Mesendoderm (in vitro differentiated cells): ENCODE data around the gene CST4.

Experiments used
- DNase-seq: peaks from one replicate; pipeline ENCODE4 v3.0.0; 2013
- H2AK5ac ChIP-seq: 2 replicates; pipeline ENCODE4 v1.6.1; 2013; ENCODE audit warnings: low read length, inconsistent platforms
- H2BK120ac ChIP-seq: 2 replicates; pipeline ENCODE4 v1.6.1; 2013; ENCODE audit warnings: low read depth, mild to moderate bottlenecking, low read length, moderate library complexity, mixed read lengths
- H2BK15ac ChIP-seq: replicated peaks from 2 replicates; pipeline ENCODE4 v1.6.1; 2013; ENCODE audit warnings: low read depth, mild to moderate bottlenecking, moderate library complexity
- H2BK5ac ChIP-seq: 2 replicates; pipeline ENCODE4 v1.6.1; 2013; ENCODE audit warnings: low read length, inconsistent platforms
- H3K18ac ChIP-seq: 2 replicates; pipeline ENCODE4 v1.6.1; 2013; ENCODE audit warnings: mild to moderate bottlenecking, low read length, mixed read lengths
- H3K23ac ChIP-seq: one replicate; pipeline ENCODE4 v1.6.1; 2013; ENCODE audit warnings: low read length
- H3K27ac ChIP-seq: 2 replicates; pipeline ENCODE4 v1.5.1; 2013; ENCODE audit warnings: low read depth, mild to moderate bottlenecking, inconsistent platforms, low read length, moderate library complexity
- H3K27me3 ChIP-seq: 2 replicates; pipeline ENCODE4 v1.6.1; 2013; ENCODE audit warnings: low read length, control low read depth, mild to moderate bottlenecking, inconsistent platforms; ENCODE audit not compliant: insufficient read depth, poor library complexity
- H3K36me3 ChIP-seq: 2 replicates; pipeline ENCODE4 v1.6.1; 2013; ENCODE audit warnings: low read length, inconsistent platforms; ENCODE audit not compliant: control insufficient read depth, insufficient read depth
- H3K4ac ChIP-seq: one replicate; pipeline ENCODE4 v1.6.1; 2013; ENCODE audit warnings: low read depth, mild to moderate bottlenecking, low read length, moderate library complexity
- H3K4me1 ChIP-seq: 2 replicates; pipeline ENCODE4 v1.6.1; 2013; ENCODE audit warnings: low read depth, low read length, inconsistent platforms; ENCODE audit not compliant: control insufficient read depth
- H3K4me2 ChIP-seq: 2 replicates; pipeline ENCODE4 v1.6.1; 2013; ENCODE audit warnings: low read length
- H3K4me3 ChIP-seq: 2 replicates; pipeline ENCODE4 v1.5.1; 2013; ENCODE audit warnings: mild to moderate bottlenecking, low read length
- H3K56ac ChIP-seq: one replicate; pipeline ENCODE4 v1.6.1; 2013; ENCODE audit warnings: low read length
- H3K79me1 ChIP-seq: 2 replicates; pipeline ENCODE4 v1.6.1; 2013; ENCODE audit warnings: low read length, inconsistent platforms
- H3K79me2 ChIP-seq: 2 replicates; pipeline ENCODE4 v1.6.1; 2013; ENCODE audit warnings: mild to moderate bottlenecking, low read length; ENCODE audit not compliant: control insufficient read depth, insufficient read depth
- H3K9ac ChIP-seq: 2 replicates; pipeline ENCODE4 v1.6.1; 2013; ENCODE audit warnings: low read length, inconsistent platforms
- H4K5ac ChIP-seq: one replicate; pipeline ENCODE4 v1.6.1; 2013; ENCODE audit warnings: low read length
- H4K8ac ChIP-seq: one replicate; pipeline ENCODE4 v1.6.1; 2013; ENCODE audit warnings: low read depth, mild to moderate bottlenecking, control low read depth, low read length, moderate library complexity
- whole genome bisulfite sequencing: extraction: QIAGEN DNeasy Blood & Tissue Kit; methylation state at CpG from one replicate; pipeline ENCODE4 v1.1.7; 2013; ENCODE audit warnings: low lambda C conversion rate, missing lambda C conversion rate; ENCODE audit not compliant: insufficient coverage; ENCODE audit errors: extremely low coverage; 5-methylcytosine and 5-hydroxymethylcytosine counted together

Gene CST4

GRCh38 chr20:23640018-23640601, 48.7 kb downstream of the CST4 start:
- Histone ChIP-seq H3K4me1 (no peaks in the 10 kb centered on the region), H3K79me1 (no peaks in the 10 kb centered on the region), H2AK5ac (no peak overlapping the region), H3K27me3 (no peaks in the 10 kb centered on the region), H3K79me2 (no peaks in the 10 kb centered on the region), H4K8ac (no peak overlapping the region), H2BK120ac (no peak overlapping the region), H2BK5ac (no peak overlapping the region), H3K56ac (no peak overlapping the region), H3K9ac (no peak overlapping the region), H3K4ac (no peak overlapping the region), H2BK15ac (no peak overlapping the region), H3K18ac (no peak overlapping the region), H3K27ac (no peak overlapping the region), H3K4me2 (no peak overlapping the region), H3K36me3 (no peaks in the 10 kb centered on the region), H3K4me3 (no peak overlapping the region), H4K5ac (no peak overlapping the region), H3K23ac (no peak overlapping the region)
- no peak for DNase-seq
- no CpG with 5 or more reads among the region's 8 CpGs for WGBS

- H3K79me1 ChIP-seq, result no peaks in the 10 kb centered on the region
- no peak overlapping the region for H3K4me2 ChIP-seq
- DNase-seq, result no peak
- H3K56ac ChIP-seq, result no peak overlapping the region
- no peaks in the 10 kb centered on the region for H3K36me3 ChIP-seq
- H3K18ac ChIP-seq, result no peak overlapping the region
- no peak overlapping the region for H3K23ac ChIP-seq
- H3K4ac ChIP-seq, result no peak overlapping the region
- H3K79me2 ChIP-seq, result no peaks in the 10 kb centered on the region
- no peak overlapping the region for H2AK5ac ChIP-seq
- H3K4me3 ChIP-seq, result no peak overlapping the region
- H4K8ac ChIP-seq, result no peak overlapping the region
- no peaks in the 10 kb centered on the region for H3K27me3 ChIP-seq
- H3K27ac ChIP-seq, result no peak overlapping the region
- H2BK15ac ChIP-seq, result no peak overlapping the region
- H3K9ac ChIP-seq, result no peak overlapping the region
- no CpG with 5 or more reads among the region's 8 CpGs for WGBS
- H3K4me1 ChIP-seq, result no peaks in the 10 kb centered on the region
- no peak overlapping the region for H2BK120ac ChIP-seq
- H2BK5ac ChIP-seq, result no peak overlapping the region
- no peak overlapping the region for H4K5ac ChIP-seq
Observed at GRCh38 chr20:23639490-23639958, 49.3 kb downstream of the CST4 start.

GRCh38 chr20:23638309-23638708, 50.5 kb downstream of the CST4 start:
- no peak overlapping the region for H3K23ac ChIP-seq
- H2BK5ac ChIP-seq, result no peak overlapping the region
- H3K79me2 ChIP-seq, result no peaks in the 10 kb centered on the region
- no peak overlapping the region for H3K4me3 ChIP-seq
- no peaks in the 10 kb centered on the region for H3K36me3 ChIP-seq
- DNase-seq, result no peak
- no peak overlapping the region for H3K27ac ChIP-seq
- WGBS, result no CpG with 5 or more reads among the region's 9 CpGs
- H3K56ac ChIP-seq, result peak overlapping the region; percentile 56
- no peak overlapping the region for H2BK15ac ChIP-seq
- no peak overlapping the region for H3K4me2 ChIP-seq
- no peak overlapping the region for H2AK5ac ChIP-seq
- H3K9ac ChIP-seq, result no peak overlapping the region
- no peak overlapping the region for H2BK120ac ChIP-seq
- H3K4me1 ChIP-seq, result no peaks in the 10 kb centered on the region
- no peak overlapping the region for H4K8ac ChIP-seq
- H4K5ac ChIP-seq, result no peak overlapping the region
- no peaks in the 10 kb centered on the region for H3K79me1 ChIP-seq
- H3K4ac ChIP-seq, result no peak overlapping the region
- H3K27me3 ChIP-seq, result no peaks in the 10 kb centered on the region
- H3K18ac ChIP-seq, result no peak overlapping the region

GRCh38 chr20:23637282-23638221, 51.3 kb downstream of the CST4 start, which contains the start of gene CST3:
Gene CST3 (minus strand): TSS chr20:23637955. CDS start chr20:23637862, 93 bp downstream.
- Histone ChIP-seq H3K36me3 (no peaks in the 10 kb centered on the region), H2AK5ac (no peak within 1 kb of the TSS), H3K4me2 (peak within 1 kb of the TSS; percentile 78), H3K56ac (peak within 1 kb of the TSS; percentile 88), H2BK120ac (no peak within 1 kb of the TSS), H3K9ac (peak within 1 kb of the TSS; percentile 84), H3K27me3 (no peaks in the 10 kb centered on the region), H3K18ac (peak within 1 kb of the TSS; percentile 15), H3K79me1 (no peaks in the 10 kb centered on the region), H3K23ac (no peak within 1 kb of the TSS), H3K4me3 (peak within 1 kb of the TSS; percentile 80), H3K27ac (no peak within 1 kb of the TSS), H2BK5ac (no peak within 1 kb of the TSS), H3K4ac (no peak within 1 kb of the TSS), H3K4me1 (no peaks in the 10 kb centered on the region), H4K5ac (no peak within 1 kb of the TSS), H3K79me2 (no peaks in the 10 kb centered on the region), H4K8ac (no peak within 1 kb of the TSS), H2BK15ac (no peak within 1 kb of the TSS)
- WGBS, result no CpG with 5 or more reads among the region's 92 CpGs
- peak; percentile 90 for DNase-seq

GRCh38 chr20:23636908-23637281, 51.9 kb downstream of the CST4 start:
- no peak overlapping the region for H3K4me3 ChIP-seq
- H3K56ac ChIP-seq, result peak overlapping the region; percentile 88
- H2BK120ac ChIP-seq, result no peak overlapping the region
- DNase-seq, result no peak
- H3K79me1 ChIP-seq, result no peaks in the 10 kb centered on the region
- no peak overlapping the region for H4K8ac ChIP-seq
- H3K79me2 ChIP-seq, result no peaks in the 10 kb centered on the region
- peak overlapping the region; percentile 15 for H3K18ac ChIP-seq
- H3K4me1 ChIP-seq, result no peaks in the 10 kb centered on the region
- no peak overlapping the region for H4K5ac ChIP-seq
- no CpG with 5 or more reads among the region's 4 CpGs for WGBS
- no peaks in the 10 kb centered on the region for H3K27me3 ChIP-seq
- no peak overlapping the region for H2BK5ac ChIP-seq
- no peak overlapping the region for H3K23ac ChIP-seq
- H3K4me2 ChIP-seq, result peak overlapping the region; percentile 78
- no peak overlapping the region for H2AK5ac ChIP-seq
- H3K4ac ChIP-seq, result no peak overlapping the region
- H3K27ac ChIP-seq, result no peak overlapping the region
- H3K9ac ChIP-seq, result peak overlapping the region; percentile 84
- H2BK15ac ChIP-seq, result no peak overlapping the region
- H3K36me3 ChIP-seq, result no peaks in the 10 kb centered on the region
